Fibroblast of lung (primary cell): ENCODE data around the gene DLEU7.

Source experiments
- EZH2 ChIP-seq: IDR thresholded peaks from 2 replicates; pipeline ENCODE4 v1.5.1; 2012; ENCODE audit warnings: low read length, control low read depth, mild to moderate bottlenecking; ENCODE audit errors: missing control alignments
- TF ChIP-seq, protein P1 (sequence below), 2 donors: IDR thresholded peaks in 1 of 2; conservative IDR thresholded peaks in 1 of 2; 1 replicate in 1 of 2; 2 replicates in 1 of 2; pipeline ENCODE4 v1.5.1; 2011 to 2012; ENCODE audit warnings: low read length in 2 of 2, control low read depth in 1 of 2, inconsistent platforms in 1 of 2, low read depth in 1 of 2, mild to moderate bottlenecking in 1 of 2

DNA sequence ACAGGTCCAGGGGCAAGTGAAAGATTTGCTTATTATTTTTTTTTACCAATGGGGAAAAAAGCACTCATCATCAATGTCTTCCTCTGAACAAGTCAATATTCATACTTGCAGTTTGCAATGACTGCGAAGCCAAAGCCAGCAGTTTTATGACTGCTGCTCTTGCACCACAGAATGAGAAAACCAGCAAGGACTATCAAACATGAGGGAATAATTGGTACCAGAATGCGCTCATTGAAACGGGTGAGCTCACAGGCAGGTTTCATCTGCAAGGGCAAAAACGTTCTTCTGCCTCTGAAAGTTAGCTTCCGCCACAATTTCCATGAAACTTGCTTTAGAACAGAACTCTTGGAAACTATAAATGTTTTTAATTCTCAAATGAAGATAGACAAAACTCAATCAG lies 5.5 kb downstream of the DLEU7 start:
- TF ChIP-seq EZH2, result no peak
- TF ChIP-seq, protein P1, sequence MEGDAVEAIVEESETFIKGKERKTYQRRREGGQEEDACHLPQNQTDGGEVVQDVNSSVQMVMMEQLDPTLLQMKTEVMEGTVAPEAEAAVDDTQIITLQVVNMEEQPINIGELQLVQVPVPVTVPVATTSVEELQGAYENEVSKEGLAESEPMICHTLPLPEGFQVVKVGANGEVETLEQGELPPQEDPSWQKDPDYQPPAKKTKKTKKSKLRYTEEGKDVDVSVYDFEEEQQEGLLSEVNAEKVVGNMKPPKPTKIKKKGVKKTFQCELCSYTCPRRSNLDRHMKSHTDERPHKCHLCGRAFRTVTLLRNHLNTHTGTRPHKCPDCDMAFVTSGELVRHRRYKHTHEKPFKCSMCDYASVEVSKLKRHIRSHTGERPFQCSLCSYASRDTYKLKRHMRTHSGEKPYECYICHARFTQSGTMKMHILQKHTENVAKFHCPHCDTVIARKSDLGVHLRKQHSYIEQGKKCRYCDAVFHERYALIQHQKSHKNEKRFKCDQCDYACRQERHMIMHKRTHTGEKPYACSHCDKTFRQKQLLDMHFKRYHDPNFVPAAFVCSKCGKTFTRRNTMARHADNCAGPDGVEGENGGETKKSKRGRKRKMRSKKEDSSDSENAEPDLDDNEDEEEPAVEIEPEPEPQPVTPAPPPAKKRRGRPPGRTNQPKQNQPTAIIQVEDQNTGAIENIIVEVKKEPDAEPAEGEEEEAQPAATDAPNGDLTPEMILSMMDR (conservative IDR thresholded peaks at IDR 0.05 in 1 of 2, IDR thresholded peaks at IDR 0.05 in 1 of 2; ENCODE audit: low read depth in 1 of 2, low read length in 2 of 2), result no peak
